ENCODE measurements around the gene CFAP61. TPM values are rescaled to one million over a fixed set of nuclear protein-coding genes. Genes with fewer than 3 reads are reported as not detected.

Gene CFAP61
- total and polyA plus RNA-seq, 2 experiments from 2014 or later: 0.21 TPM; not detected in 1

DNA sequence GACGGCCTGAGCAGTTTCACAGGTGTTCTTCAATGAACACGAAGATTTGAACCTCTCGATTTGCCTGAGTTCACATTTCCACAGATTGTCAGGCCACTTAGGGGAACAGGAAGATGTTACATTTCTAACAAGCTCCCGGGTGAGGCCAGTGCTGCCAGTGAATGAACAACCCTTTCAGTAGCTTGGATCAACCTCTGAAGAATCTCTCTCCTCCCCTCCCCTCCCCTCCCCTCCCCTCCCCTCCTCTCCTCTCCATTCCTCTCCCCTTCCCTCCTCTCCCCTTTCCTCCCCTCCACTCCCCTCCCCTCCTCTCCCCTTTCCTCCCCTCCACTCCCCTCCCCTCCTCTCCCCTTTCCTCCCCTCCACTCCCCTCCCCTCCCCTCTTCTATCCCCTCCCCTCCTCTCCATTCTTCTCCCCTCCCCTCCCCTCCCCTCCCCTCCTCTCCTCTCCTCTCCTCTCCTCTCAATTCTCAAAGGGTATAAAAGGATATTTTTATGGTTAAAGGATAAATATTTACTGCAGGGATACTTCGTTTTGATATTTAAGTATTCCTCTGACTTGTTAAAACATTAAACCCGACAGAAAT, 201.5 kb downstream of the CFAP61 start:
- Histone ChIP-seq H3K36me3 (ENCODE audit: insufficient read depth) (no peaks in the 10 kb centered on the region), H3K79me2 (replicated peaks; ENCODE audit: insufficient read depth) (no peaks in the 10 kb centered on the region), H3K4me3 (no peak overlapping the region), H3K4me2 (no peak overlapping the region), H3K27ac (ENCODE audit: low read depth) (no peak overlapping the region), H4K20me1 (replicated peaks; ENCODE audit: insufficient read depth) (no peaks in the 10 kb centered on the region), H2AFZ (peak overlapping the region; percentile 32; the same call in 1 of the 2 replicates), H3K4me1 (ENCODE audit: insufficient read depth) (peaks cover 5% of the 10 kb centered on the region), H3K9me2 (ENCODE audit: insufficient read depth) (0 out of 2 replicates have a peak, but pooled peaks cover 3% of the 10 kb centered on the region), H3F3A (replicated peaks; ENCODE audit: low read depth) (no peaks in the 10 kb centered on the region), H3K27me3 (ENCODE audit: insufficient read depth) (no peaks in the 10 kb centered on the region)
- no peak overlapping the region for H3K4me3 Mint-ChIP-seq
- H3K9me3 Mint-ChIP-seq: no peaks in the 10 kb centered on the region
- H3K4me1 Mint-ChIP-seq: peaks cover 7% of the 10 kb centered on the region
- TF ChIP-seq ZNF331 (CRISPR knock-in tag; IDR thresholded peaks at IDR 0.05; ENCODE audit: low read depth) (no peak), NANOG (IDR thresholded peaks at IDR 0.05; ENCODE audit: borderline replicate concordance) (no peak), STAT1 (IDR thresholded peaks at IDR 0.05; ENCODE audit: unreplicated experiment) (no peak), EZH2phosphoT487 (IDR thresholded peaks at IDR 0.05; ENCODE audit: unreplicated experiment) (no peak)
- TF ChIP-seq, protein P1, sequence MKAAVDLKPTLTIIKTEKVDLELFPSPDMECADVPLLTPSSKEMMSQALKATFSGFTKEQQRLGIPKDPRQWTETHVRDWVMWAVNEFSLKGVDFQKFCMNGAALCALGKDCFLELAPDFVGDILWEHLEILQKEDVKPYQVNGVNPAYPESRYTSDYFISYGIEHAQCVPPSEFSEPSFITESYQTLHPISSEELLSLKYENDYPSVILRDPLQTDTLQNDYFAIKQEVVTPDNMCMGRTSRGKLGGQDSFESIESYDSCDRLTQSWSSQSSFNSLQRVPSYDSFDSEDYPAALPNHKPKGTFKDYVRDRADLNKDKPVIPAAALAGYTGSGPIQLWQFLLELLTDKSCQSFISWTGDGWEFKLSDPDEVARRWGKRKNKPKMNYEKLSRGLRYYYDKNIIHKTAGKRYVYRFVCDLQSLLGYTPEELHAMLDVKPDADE (IDR thresholded peaks at IDR 0.05): no peak
- ATAC-seq (no peak), DNase-seq (ENCODE audit: low spot score) (no peak)
- H3K36me3 Mint-ChIP-seq (ENCODE audit: low read depth): no peaks in the 10 kb centered on the region
- no peak overlapping the region for H3K27ac Mint-ChIP-seq
- peaks cover 4% of the 10 kb centered on the region for H3K27me3 Mint-ChIP-seq (ENCODE audit: insufficient read depth, low read depth, poor library complexity)

DNA sequence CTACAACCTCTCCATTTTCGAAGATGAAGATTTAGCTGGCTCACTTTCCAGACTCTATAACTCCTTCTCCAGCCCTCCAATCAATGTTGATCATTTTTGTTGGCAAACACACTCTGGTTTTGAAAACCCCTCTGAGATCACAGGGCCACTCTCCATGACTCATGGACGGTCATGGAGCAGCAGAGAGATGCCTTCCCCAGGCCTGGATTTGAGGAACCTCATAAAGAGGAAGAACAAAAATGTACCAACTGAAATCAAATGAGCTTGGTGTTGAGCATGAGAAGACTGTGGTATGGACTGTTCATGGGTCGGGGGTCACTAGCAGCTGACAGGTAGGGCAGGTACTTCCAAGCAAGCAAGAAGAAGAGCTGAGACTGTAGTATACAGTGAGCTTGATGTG, 202.8 kb downstream of the CFAP61 start:
- no peaks in the 10 kb centered on the region for H4K20me1 ChIP-seq (replicated peaks; ENCODE audit: insufficient read depth)
- H3K4me1 Mint-ChIP-seq: peaks cover 7% of the 10 kb centered on the region
- H3K27ac Mint-ChIP-seq: no peak overlapping the region
- ATAC-seq (no peak), DNase-seq (ENCODE audit: low spot score) (no peak)
- H3K36me3 Mint-ChIP-seq (ENCODE audit: low read depth): no peaks in the 10 kb centered on the region
- H3K4me3 ChIP-seq: no peak overlapping the region
- H3K4me2 ChIP-seq: no peak overlapping the region
- no peaks in the 10 kb centered on the region for H3K9me2 ChIP-seq (ENCODE audit: insufficient read depth)
- no peaks in the 10 kb centered on the region for H3K9me3 Mint-ChIP-seq
- H3F3A ChIP-seq (replicated peaks; ENCODE audit: low read depth): no peaks in the 10 kb centered on the region
- peaks cover 4% of the 10 kb centered on the region for H3K27me3 Mint-ChIP-seq (ENCODE audit: insufficient read depth, low read depth, poor library complexity)
- H3K27me3 ChIP-seq (ENCODE audit: insufficient read depth): no peaks in the 10 kb centered on the region
- H3K27ac ChIP-seq (ENCODE audit: low read depth): no peak overlapping the region
- H3K4me1 ChIP-seq (ENCODE audit: insufficient read depth): peaks cover 5% of the 10 kb centered on the region
- no peak overlapping the region for H2AFZ ChIP-seq
- H3K79me2 ChIP-seq (replicated peaks; ENCODE audit: insufficient read depth): no peaks in the 10 kb centered on the region
- no peak overlapping the region for H3K4me3 Mint-ChIP-seq
- no peaks in the 10 kb centered on the region for H3K36me3 ChIP-seq (ENCODE audit: insufficient read depth)
- TF ChIP-seq ZNF331 (CRISPR knock-in tag; IDR thresholded peaks at IDR 0.05; ENCODE audit: low read depth) (no peak), NANOG (IDR thresholded peaks at IDR 0.05; ENCODE audit: borderline replicate concordance) (no peak), STAT1 (IDR thresholded peaks at IDR 0.05; ENCODE audit: unreplicated experiment) (no peak), EZH2 (IDR thresholded peaks at IDR 0.05; ENCODE audit: low read depth, unreplicated experiment) (no peak), POLR2AphosphoS5 (IDR thresholded peaks at IDR 0.05; ENCODE audit: low read depth) (no peak), ZNF114 (CRISPR knock-in tag; IDR thresholded peaks at IDR 0.05) (no peak), CREB1 (CRISPR knock-in tag; IDR thresholded peaks at IDR 0.05; ENCODE audit: low read depth) (no peak)
- TF ChIP-seq, protein P2, sequence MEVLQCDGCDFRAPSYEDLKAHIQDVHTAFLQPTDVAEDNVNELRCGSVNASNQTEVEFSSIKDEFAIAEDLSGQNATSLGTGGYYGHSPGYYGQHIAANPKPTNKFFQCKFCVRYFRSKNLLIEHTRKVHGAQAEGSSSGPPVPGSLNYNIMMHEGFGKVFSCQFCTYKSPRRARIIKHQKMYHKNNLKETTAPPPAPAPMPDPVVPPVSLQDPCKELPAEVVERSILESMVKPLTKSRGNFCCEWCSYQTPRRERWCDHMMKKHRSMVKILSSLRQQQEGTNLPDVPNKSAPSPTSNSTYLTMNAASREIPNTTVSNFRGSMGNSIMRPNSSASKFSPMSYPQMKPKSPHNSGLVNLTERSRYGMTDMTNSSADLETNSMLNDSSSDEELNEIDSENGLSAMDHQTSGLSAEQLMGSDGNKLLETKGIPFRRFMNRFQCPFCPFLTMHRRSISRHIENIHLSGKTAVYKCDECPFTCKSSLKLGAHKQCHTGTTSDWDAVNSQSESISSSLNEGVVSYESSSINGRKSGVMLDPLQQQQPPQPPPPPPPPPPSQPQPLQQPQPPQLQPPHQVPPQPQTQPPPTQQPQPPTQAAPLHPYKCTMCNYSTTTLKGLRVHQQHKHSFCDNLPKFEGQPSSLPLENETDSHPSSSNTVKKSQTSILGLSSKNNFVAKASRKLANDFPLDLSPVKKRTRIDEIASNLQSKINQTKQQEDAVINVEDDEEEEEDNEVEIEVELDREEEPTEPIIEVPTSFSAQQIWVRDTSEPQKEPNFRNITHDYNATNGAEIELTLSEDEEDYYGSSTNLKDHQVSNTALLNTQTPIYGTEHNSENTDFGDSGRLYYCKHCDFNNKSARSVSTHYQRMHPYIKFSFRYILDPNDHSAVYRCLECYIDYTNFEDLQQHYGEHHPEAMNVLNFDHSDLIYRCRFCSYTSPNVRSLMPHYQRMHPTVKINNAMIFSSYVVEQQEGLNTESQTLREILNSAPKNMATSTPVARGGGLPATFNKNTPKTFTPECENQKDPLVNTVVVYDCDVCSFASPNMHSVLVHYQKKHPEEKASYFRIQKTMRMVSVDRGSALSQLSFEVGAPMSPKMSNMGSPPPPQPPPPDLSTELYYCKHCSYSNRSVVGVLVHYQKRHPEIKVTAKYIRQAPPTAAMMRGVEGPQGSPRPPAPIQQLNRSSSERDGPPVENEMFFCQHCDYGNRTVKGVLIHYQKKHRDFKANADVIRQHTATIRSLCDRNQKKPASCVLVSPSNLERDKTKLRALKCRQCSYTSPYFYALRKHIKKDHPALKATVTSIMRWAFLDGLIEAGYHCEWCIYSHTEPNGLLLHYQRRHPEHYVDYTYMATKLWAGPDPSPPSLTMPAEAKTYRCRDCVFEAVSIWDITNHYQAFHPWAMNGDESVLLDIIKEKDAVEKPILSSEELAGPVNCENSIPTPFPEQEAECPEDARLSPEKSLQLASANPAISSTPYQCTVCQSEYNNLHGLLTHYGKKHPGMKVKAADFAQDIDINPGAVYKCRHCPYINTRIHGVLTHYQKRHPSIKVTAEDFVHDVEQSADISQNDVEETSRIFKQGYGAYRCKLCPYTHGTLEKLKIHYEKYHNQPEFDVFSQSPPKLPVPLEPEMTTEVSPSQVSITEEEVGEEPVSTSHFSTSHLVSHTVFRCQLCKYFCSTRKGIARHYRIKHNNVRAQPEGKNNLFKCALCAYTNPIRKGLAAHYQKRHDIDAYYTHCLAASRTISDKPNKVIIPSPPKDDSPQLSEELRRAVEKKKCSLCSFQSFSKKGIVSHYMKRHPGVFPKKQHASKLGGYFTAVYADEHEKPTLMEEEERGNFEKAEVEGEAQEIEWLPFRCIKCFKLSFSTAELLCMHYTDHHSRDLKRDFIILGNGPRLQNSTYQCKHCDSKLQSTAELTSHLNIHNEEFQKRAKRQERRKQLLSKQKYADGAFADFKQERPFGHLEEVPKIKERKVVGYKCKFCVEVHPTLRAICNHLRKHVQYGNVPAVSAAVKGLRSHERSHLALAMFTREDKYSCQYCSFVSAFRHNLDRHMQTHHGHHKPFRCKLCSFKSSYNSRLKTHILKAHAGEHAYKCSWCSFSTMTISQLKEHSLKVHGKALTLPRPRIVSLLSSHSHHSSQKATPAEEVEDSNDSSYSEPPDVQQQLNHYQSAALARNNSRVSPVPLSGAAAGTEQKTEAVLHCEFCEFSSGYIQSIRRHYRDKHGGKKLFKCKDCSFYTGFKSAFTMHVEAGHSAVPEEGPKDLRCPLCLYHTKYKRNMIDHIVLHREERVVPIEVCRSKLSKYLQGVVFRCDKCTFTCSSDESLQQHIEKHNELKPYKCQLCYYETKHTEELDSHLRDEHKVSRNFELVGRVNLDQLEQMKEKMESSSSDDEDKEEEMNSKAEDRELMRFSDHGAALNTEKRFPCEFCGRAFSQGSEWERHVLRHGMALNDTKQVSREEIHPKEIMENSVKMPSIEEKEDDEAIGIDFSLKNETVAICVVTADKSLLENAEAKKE (CRISPR knock-in tag; IDR thresholded peaks at IDR 0.05): no peak
- TF ChIP-seq, protein P3, sequence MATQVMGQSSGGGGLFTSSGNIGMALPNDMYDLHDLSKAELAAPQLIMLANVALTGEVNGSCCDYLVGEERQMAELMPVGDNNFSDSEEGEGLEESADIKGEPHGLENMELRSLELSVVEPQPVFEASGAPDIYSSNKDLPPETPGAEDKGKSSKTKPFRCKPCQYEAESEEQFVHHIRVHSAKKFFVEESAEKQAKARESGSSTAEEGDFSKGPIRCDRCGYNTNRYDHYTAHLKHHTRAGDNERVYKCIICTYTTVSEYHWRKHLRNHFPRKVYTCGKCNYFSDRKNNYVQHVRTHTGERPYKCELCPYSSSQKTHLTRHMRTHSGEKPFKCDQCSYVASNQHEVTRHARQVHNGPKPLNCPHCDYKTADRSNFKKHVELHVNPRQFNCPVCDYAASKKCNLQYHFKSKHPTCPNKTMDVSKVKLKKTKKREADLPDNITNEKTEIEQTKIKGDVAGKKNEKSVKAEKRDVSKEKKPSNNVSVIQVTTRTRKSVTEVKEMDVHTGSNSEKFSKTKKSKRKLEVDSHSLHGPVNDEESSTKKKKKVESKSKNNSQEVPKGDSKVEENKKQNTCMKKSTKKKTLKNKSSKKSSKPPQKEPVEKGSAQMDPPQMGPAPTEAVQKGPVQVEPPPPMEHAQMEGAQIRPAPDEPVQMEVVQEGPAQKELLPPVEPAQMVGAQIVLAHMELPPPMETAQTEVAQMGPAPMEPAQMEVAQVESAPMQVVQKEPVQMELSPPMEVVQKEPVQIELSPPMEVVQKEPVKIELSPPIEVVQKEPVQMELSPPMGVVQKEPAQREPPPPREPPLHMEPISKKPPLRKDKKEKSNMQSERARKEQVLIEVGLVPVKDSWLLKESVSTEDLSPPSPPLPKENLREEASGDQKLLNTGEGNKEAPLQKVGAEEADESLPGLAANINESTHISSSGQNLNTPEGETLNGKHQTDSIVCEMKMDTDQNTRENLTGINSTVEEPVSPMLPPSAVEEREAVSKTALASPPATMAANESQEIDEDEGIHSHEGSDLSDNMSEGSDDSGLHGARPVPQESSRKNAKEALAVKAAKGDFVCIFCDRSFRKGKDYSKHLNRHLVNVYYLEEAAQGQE (IDR thresholded peaks at IDR 0.05; ENCODE audit: unreplicated experiment): no peak

Measured in GM23338 (cell line).